Ovary (tissue), 3 donors: ENCODE results near the gene TEKT5.

Source experiments
- CTCF ChIP-seq, 3 donors: fragments of 450-650 bp in 2 of 3; fragments of 200-600 bp in 1 of 3; IDR thresholded peaks; one replicate each; pipeline versions ENCODE4 v1.5.1 to v1.8.0; 2016 to 2022; ENCODE audit warnings: antibody characterized with exemption in 3 of 3, mild to moderate bottlenecking in 1 of 3
- EP300 ChIP-seq: sonication (generic); formaldehyde crosslinking; IDR thresholded peaks from one replicate; pipeline ENCODE4 v1.6.1; 2017; ENCODE audit warnings: antibody characterized with exemption
- POLR2A ChIP-seq: fragments of 450-650 bp; IDR thresholded peaks from one replicate; pipeline ENCODE4 v1.6.1; 2017; ENCODE audit warnings: antibody characterized with exemption, mild to moderate bottlenecking, moderate library complexity
- donor health status: DM: no; HTN: no; CAD: no.

- TF ChIP-seq CTCF (IDR thresholded peaks at IDR 0.05), result no peak
- no peak for TF ChIP-seq EP300
- TF ChIP-seq POLR2A, result no peak
Measured at GRCh38 chr16:10580883-10581247, 113.9 kb downstream of the TEKT5 start.
